HG03558 (cell line): ENCODE measurements around the gene FOXP1.
"Not testable (repeated sequence)": the region's sequence is repeated elsewhere in the genome, so short reads cannot be mapped to it uniquely, and the experiment has no call there.

Experiments used
- ATAC-seq: cut with Tn5 transposase; IDR thresholded peaks from one replicate; pipeline ENCODE4 v1.9.1; 2021; ENCODE audit warnings: moderate number of reproducible peaks; ENCODE audit not compliant: unreplicated experiment; ENCODE audit errors: extremely low read depth

FOXP1 gene

DNA sequence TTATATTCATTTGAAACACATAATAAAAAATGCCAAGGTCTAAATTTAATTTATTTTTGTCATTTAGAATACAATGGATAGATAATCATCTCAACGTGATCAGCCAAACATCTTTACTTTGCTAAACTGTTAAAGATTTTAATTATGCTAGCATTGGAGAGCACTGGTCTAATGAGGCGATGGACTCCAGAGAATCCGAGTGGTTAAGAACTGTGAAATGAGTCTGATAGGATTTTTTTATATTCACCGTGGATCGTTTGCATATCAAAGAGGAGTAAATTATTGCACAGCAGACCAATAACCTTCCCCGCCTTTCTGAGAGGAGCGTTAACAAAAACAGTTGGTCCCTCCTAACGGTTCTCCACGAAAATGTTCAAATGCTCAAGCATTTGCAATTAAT lies 540.8 kb downstream of the FOXP1 start:
- no peak for ATAC-seq

DNA sequence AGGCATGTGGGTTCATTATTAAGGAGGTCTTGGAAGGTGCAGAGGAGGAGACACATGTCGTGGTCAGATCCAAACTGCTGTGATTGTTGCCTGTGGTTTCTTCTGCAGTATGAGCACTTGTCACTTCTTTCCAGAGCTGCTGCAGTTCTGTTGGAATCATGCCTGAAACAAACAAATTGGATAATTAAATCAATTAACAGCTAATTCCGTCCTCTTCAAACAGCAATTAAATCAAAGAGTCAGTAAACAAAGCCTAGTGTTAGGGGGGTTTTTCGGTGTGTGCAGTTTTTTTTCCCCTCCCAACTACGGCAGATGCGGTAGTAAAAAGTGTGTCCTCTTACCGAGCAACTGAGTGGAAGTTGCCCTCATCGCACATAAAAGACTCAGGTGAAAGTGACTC lies 542.2 kb downstream of the FOXP1 start:
- no peak for ATAC-seq

DNA sequence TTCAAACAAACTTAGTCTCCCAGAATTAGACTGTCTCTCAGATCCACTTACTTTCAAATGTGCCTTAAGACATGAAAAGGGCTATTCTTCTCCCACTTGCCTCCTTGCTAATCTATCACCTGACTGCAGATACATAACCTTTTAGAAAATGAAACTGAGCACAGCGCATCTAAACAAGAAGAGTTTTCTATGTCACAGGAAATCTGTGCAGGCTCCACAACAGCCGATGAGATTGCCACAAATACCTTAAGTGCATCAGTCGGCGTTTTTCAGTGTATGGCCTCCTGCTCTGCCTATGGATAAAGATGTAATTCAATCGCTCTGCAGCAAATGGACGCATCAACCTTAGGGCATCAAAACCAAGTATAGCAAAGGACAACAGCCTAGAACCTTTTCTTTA lies 544.2 kb downstream of the FOXP1 start:
- ATAC-seq, result no peak

DNA sequence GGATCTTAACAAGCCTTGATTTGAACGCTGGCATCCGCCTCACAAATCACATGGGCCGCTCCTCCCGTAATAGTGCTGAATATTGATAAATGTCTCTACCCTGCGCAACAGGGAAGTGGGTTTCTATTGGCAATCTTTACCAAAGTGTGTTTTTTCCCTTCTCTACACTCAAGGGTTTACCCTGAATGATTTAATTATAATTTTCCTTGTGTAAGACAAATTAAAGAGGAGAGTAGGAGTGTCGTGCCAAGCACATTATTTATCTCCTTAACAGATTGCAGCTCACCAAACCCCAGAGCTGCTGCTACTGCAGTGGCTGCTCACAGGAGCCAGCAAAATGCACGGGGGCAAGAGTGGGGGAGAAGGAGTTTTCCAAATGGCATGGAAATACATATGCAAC lies 545.8 kb downstream of the FOXP1 start:
- no peak for ATAC-seq

DNA sequence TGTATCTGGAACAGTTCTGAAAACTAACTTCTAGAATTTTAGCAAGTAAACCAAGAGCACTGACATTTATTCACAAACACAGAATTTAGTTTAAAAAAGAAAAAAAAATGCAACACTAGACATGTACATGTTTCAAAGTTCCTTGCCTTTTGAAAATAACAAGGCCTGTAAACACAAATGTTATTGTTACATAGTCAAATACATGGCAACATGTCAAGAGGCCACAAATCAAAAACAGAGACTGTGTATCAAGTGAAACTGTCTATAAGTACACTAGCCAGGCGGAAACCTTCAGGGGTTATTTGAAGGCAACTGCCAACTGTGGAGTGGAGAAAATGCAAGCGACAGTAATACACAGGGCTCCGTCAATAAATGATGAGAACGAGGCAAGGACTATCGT lies 547.6 kb downstream of the FOXP1 start:
- no peak for ATAC-seq

DNA sequence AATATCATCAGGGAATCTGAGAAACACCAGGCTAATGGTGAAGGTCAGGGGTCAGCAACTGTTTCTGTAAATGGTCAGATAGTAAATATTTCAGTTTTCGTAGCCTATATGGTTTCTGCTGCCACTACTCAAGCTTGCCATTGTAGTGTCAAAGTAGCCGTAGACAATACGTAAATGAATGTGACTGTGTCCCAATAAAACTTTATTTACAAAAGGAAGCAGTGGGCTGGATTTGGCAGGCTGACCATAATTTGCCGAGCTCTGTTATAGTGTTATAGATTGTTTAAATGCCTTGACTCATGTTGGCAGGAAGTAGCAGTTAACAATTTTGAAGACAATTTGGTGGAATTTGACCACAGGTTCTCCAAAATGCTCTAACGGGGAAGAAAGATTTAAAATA lies 548.2 kb downstream of the FOXP1 start:
- no peak for ATAC-seq

DNA sequence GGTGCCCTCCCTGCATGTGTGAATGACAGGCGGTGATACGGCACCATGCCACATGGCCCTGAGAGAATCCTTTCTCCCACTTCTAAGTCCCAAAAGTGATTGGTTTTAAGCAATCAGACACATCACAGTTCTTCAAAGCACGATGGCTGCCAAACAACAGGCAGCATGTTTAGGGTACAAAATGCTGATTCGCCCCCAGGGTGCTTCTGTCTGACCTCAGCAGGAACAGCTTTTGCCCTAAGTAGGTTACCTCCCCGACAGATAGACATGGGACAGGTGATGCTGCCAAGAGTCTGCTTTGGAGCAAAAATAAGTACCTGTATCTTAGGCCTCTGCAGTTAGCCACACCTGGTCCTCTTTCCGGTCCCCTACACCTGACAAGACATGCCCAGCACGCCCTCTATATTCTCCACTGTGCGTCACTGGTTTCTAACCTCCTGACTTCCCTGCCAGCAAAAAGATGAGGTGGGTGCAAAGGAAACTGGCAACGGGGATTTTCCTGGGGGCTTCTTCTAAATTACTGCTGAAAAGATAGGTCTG lies 549.8 kb downstream of the FOXP1 start:
- no peak for ATAC-seq

DNA sequence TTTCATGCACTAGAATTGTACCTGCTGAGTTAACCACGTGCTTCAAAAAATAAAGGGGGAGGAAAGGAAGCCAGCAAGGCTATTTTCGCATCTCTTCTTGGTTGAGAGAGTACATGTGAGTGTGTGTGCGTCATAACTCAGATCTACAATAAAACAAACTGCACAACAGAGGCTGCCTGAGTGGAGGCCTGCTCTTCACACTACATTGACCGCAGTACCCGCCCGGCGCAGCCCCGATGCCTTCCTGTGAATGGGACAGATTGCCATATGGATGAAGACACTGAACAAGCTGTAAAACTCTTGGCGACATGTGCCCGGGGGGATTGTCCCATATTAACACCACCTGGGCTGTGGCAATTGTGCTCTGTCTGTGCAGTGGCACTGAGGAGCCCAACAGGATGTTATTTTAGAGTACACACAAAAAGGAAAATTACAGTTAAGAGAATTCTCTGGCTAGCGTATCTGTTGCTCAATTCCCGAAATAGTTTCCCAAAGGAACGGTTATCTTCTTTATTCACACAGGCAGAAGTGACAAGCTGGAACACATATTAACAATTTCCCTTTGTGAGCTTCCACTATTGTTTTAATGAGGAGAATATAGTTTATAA lies 551.5 kb downstream of the FOXP1 start:
- no peak for ATAC-seq

DNA sequence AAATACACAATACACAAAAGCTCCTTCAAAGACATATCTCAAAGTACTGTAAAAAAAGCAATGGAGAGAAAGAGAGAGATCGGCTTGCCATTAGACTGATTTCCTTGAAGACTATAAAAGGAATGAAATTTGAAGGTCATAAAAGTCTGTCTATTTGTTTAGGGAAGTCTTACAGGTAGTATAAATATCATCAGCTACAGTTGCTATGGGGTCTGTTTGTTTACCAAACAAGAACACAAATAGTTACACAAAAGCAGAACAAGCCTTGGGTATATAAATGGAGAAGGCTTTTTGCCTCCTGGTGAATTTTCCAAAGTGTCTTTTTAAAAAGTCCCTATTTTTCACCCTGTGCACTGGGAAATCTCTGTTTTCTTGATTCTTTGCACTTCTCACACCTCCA lies 552.3 kb downstream of the FOXP1 start:
- ATAC-seq, result no peak

DNA sequence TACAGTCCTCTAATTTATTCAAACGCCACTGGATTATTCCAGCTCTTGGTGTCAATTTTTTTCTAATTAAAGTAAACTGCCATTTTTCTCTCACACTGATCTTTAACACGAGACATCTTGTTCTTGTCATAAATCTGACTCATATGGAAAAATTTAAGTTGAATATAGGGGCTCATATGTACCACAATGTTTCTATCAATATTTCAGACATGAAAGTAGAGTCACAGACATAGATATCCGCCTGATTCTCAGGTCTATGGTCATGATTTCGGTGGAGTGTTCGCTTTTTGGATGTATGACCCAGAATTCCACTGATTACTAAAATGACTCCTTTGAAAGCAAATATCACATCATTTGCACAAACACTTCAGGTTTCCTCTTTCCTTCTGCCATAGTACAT lies 552.8 kb downstream of the FOXP1 start:
- ATAC-seq, result no peak

DNA sequence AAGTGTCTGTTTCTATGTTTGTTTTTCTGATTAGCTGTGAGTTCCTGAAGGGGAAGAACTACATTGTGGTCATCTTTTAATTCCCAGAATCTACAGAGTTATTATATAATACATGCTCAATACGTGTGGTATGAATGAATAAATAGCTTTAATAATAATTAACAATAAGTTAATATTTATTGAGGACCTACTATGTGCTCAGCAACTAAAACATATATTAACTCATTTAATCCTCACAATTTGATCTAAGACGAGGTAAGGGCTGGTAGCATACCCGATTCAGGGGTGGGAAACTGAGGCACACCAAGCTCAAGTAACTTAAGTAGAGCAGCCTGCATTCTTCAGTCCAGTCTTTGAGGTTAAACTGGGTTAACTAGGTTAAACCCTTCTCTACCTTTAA lies 553.8 kb downstream of the FOXP1 start:
- no peak for ATAC-seq

DNA sequence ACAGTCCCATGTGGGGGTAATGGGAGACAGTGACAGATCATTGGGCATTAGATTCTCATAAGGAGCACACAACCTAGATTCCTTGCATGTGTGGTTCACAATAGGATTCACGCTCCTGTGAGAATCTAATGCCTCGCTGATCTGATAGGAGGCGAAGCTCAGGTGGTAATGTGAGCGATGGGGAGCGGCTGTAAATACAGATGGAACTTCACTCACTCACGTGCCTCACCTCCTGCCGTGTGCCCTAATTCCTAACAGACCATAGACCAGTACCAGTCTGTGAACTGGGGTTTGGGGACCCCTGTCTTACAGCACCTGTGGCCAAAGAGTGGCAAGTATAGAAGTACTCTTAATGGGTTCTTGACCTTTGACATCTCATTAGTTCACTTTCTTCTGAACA lies 554.7 kb downstream of the FOXP1 start:
- ATAC-seq, result no peak

DNA sequence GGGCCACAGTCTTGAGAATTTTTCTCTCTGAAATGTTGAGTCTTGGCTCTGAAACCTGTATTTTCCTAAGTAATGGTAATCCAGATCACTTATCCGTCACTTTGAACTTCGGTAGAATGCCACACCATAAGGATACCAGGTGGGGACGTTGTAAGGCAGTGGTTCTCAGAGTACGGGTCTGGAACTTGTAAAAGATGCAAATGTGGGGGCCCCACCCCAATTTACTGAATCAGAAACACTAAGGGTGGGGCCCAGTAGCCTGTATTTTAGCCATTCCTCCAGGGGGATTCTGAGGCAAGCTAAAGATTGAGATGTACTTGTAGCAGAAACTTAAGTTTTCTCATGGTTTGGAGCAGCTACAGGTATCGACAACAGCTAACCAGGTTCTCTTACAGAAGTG lies 555.3 kb downstream of the FOXP1 start:
- no peak for ATAC-seq

DNA sequence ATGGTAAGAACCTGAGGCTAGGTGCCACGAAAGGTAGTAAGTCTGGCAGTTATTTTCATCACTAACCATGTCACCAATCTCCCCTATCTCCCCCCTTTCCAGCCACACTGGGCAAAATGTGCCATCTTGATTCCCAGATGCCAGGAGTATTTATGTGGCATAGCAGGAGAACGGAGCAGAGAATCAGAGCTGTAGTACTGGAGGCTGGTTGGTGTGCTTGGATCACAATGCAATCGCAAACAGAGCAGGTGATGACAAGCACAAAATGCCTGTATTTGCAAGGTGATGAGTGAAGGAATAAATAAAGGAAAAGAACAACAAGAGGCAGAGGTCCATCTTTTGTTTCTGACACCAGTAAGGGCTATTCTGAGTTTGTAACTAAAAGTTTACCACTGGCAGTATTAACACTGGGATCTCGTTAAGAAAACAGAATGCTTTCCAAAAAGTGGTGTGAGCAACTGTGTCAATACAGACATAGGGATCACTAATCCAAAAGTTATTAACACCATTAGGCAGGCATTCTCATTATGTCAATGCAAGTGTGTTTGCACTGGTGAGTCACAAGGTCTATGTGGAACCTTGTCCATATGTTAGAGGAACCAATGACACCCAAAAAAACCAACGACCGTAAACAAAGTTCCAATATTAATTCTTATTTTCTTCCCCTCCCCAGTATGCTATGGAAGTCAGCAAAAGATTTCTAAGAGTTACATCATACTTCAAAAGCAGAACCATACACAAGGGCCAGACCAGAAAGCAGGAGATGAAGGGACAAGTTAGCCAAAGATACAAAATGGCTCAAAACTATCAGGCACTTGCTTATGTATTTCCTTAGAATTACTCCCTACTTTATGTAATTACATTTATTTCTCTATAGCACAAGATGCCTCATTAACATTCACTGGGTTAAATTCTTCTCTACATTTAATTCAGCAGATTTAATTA lies 556.6 kb downstream of the FOXP1 start:
- no peak for ATAC-seq

DNA sequence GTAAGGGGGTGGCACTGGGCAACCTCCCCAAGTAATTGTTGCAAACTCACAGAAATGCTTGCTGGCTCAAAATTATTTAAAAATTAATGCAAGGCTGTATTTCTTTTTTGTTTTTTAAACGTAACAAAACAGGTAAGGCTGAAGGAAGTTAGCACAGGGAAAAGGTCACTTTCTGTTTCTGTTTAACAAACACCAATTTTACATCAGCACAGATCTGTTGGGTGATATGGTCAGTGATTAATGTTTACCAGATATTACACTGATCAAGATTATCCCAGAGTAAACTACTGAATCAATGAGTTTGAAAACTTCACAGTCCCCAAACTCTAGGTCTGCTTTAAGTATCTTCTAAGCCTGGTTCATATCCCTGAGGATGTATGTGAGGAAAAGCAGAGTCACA lies 558.0 kb downstream of the FOXP1 start:
- no peak for ATAC-seq

DNA sequence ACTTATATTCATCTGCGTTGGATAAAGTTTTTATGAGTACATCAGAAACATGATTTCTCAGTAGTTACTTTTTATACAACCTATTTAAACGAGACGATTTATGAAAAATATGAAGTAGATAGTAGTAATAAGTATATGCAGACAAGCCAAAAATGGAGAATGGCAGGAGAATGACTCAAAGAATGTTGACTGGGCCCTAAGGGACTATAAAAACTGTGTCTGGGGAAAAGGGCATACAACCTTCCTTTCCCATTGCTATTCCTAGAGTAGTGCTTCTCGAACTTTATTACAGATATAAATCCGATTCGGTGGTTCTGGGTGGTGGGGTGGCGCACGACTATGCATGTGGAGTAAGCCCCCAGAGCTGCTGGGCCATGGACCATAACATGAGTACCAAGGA lies 558.5 kb downstream of the FOXP1 start:
- no peak for ATAC-seq

DNA sequence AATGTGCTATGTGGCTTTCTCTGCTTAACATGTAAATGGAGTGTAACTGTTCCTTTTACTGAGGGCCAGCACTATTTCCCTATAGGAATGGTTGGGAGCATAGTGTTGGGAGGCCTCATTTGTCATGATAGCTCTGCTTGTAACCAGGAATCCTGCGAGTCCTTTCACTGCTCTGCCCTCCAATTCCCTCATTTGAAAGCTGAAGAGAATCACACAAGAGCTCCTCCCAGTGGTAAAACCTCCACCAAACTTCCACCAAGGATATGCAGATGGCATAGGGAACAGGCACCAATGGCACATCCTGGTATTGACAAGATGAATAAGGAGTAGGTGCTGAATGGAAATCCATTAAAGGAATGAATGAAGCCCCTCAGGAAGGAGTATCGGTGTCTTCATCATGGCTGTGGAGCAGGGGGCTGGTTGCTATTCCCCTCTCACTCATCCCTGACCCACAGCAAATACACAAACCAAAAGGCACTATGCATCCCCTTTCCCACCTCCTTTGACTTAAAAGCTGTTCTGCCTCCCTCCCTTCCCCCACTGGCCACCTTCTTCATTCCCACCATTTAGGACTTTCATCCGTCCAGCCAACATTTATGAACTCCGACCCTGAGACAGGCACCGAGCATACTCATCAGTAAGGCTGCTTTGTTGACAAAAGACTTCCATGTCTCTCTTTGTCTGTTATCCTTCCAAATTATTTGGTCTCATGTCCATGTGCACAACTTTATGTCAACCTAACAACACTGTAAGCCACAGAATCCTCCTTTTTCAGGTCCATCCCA lies 560.8 kb downstream of the FOXP1 start:
- ATAC-seq, result no peak

DNA sequence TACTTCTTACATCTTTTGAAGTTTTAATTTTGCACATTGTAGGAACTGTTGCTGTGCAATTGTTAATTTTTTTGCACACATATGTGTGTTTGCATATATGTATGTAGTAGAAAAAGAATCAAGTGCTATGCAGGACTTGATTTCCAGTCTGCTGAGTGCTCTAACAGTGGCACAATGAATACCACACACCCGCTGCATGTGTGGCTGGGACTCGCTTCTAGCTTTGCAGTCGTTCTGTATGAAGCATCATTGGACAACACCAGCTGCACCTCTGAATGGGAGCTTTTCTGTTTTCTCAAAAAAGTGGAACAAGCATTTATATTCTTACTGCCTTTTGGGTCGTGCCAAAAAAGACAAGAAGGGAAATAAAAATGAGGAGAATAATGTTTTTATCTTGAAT lies 564.7 kb downstream of the FOXP1 start:
- ATAC-seq, result no peak

DNA sequence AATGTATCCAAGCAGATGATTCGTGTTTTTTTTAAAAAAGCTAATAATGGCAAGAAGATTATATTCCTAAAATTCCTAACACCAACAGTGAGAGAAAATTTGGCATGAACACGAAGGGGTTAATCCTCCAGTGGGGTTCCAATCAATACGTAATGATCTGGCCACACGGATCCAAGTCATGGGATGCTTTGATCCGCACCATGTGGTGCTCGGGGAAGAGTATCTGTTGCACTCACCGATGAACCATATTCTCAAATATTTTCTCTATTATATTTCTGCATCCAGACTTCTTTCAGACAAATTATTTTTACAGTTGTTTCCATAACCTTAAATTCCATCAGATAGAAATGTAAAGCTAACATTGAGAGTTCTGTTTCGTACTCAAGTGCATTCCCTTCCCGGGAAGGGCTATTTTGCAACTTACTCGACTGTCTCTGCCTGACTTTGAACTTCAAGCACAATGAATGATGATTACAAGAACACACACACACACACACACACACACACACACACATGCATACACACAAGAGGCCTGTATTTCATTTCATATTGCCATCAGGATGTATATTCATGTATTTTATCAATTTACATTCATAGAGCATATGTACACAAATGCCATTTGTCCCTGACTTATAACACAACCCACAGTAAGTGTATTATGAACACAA lies 567.2 kb downstream of the FOXP1 start:
- no peak for ATAC-seq

DNA sequence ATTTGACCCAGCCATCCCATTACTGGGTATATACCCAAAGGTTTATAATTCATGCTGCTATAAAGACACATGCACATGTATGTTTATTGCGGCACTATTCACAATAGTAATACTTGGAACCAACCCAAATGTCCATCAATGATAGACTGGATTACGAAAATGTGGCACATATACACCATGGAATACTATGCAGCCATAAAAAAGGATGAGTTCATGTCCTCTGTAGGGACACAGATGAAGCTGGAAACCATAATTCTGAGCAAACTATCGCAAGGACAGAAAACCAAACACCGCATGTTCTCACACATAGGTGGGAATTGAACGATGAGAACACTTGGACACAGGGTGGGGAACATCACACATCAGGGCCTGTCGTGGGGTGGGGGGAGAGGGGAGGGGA lies 568.9 kb downstream of the FOXP1 start:
- not testable (repeated sequence) for ATAC-seq
